ENCODE results near the gene PDIA4.
"Not testable (repeated sequence)": the region's sequence is repeated elsewhere in the genome, so short reads cannot be mapped to it uniquely, and the experiment has no call there.

The PDIA4 gene

DNA sequence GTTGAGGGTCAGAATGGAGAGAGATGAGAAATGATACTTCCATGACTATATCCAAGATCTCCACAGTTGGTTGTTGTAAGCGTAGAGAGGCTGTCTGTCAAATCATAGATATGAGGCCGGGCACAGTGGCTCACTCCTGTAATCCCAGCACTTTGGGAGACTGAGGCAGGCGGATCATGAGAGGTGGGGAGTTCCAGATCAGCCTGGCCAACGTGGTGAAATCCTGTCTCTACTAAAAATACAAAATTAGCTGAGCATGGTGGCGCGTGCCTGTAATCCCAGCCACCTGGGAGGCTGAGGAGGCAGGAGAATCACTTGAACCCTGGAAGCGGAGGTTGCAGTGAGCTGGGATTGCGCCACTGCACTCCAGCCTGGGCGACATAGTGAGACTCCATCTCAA lies 2.1 kb upstream of the PDIA4 start:
- DNase-seq = not testable (repeated sequence)

DNA sequence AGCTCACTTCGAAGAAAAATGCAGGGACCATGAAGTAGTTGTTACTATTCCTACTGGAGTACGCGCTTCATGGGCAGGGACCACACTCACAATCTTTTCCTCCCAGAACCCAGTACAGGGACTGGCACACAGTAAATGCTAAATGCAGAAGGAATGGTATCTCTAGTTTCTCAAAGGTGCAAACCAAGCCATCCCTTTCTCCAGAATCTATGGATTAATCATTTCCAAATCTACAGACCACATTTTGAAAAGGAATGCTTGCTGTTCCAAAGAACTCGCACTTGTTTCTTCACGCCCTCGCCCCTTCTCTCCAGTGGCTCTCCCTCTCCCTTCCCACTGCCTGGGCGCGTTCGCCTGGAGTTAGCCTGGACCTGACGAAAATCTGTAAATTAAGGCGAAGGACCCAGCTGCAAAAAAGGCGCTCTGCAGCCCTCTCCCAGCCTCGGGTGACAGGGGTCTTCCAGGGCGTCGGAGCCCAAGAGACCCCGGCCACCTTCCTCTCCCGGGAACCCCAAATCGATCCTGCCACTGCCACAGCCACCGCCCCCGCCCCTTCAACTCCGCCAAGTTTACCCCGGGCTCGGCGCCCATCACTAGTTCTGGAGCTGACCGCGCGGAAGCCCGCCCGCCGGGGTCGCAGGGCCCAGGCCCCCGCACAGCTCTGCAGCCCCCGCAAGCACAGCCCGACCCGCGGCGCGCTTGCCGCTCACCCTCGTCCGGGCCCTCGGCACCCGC lies 527 bp downstream of the PDIA4 start:
- DNase-seq = no peak

DNA sequence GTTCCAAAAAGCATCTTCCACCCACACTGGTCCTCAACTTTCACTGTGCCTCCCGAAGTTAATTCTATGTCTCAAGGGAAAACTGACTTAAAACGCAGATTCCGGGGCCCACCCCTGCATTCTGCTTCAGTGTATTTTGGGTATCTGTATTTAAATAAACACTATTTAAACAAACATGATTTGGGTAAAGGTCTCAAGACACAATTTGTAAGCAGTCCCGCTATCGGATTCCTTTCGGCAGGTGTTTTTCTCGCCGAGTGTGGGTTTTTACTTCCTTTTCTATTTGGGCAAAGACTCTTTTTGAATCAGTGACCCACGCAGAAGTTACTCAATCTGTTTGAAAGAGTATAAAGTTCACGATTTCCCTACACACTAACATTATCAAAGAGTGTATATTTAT lies 1.2 kb downstream of the PDIA4 start:
- DNase-seq = no peak

DNA sequence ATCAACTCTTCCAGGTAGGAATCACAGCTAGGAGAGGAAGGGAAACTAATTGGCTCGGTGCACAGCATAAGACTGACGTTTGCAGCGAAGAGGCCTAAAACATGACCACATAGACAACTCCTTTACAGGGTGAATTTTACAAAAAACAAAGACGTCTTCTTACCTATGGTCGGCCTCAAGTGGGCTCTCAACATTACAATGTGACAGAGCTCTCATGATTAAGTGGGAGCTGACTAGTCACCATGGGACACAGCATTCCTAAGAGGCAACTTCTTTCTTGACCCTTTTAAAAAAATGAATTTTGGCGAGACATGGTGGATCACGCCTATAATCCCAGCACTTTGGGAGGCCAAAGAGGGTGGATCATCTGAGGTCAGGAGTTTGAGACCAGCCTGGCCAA lies 4.6 kb downstream of the PDIA4 start:
- DNase-seq = no peak

DNA sequence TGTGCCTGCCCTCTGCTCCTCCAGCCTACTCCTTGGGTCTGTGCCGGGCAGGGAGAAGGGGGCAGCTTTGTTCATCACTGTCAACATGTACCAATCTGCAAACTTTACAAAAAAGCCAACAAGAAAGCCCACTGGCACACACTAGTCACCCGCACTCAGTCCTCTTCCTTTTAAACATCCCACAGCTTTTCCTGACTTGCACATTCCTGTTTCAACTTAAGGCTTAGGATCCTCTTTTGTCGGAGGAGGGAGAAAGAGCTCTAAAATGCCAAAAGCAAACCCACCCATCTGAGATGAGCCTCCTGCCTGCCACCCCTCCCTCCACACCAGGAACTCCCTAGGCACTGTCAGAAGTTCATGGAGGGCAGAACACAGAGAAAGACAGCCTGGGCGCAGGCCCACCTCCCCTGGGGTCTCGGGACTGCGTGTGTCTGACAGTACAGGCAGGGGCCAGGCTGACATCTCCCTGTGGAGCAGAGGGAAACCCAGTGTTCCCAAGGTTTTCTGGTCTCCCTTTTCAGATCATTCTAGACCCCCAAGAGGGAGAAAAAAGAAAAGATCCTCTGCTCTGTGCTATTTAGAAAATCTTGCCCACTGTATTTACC lies 5.4 kb downstream of the PDIA4 start:
- no peak for DNase-seq

DNA sequence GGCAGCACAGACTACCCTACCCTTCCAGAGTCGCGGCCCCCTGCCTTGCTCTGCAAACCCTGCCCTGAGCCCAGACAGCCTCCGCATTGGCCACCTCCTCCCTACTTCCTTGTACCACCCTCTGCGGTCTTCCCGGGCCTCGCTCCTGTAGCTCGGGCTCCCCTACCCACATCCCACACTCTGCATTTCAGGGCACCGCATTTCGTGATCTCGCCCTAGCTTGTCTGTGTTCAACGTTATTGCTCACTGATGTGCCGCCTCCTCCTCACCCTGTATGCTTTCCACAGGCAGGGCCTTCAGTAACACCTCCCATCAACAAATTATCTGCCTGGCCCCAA lies 6.6 kb downstream of the PDIA4 start:
- DNase-seq = no peak

DNA sequence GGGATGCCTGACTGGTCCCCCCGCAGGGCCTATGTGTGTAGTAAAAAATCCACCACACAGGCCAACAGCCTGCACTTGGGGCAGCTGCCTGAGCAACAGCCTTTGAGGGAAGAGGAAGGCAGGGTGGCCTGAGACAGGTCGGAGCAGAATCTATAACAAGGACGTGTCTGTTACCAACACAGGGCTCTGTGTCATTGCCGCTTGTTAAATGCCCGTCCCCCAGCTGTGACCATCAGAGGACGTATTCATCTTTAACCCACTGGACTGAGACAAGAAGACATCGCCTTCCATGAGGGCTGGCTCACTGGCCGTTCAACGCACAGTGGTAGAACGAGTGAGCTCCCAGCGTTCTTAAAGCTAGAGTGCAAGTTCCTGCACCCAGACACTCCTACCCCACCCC lies 7.8 kb downstream of the PDIA4 start:
- DNase-seq = no peak

DNA sequence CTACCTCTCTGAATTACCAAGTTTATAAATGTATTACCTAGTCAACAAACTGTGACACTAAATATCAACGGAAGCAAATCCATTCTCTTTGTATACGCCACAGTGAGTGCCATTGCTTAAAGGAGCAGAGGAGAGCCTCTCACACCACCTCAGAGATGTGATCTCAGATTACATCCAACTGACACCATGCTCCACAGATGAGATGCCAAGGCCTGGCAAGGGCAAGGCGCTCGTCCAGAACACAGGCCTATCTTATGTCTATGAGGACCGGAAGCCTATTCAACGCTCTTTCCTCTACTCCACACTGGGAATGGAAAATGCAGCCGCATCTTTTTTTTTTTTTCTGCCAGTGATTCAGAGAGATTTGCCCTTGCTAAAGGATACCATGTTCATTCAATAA lies 11.4 kb downstream of the PDIA4 start:
- DNase-seq = no peak

DNA sequence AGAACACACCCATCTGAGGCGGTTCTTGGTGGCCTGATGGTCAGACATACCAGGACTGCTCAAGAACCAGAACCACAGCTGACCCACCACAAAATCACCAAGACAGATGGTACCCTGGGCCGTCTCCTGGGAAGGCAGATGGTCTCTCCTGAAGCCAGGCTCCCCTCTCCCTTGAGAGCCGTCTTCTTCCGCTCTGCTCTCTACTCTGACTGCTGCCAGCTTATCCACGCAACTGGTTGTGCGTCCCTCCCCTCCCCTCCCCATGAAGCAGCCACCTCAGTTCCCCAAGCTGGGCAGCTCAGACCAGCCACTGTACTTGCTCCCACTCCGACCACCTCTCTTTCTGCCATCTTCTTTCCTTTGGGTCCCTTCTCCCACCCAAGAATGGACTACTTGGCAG lies 14.0 kb downstream of the PDIA4 start:
- DNase-seq = no peak

DNA sequence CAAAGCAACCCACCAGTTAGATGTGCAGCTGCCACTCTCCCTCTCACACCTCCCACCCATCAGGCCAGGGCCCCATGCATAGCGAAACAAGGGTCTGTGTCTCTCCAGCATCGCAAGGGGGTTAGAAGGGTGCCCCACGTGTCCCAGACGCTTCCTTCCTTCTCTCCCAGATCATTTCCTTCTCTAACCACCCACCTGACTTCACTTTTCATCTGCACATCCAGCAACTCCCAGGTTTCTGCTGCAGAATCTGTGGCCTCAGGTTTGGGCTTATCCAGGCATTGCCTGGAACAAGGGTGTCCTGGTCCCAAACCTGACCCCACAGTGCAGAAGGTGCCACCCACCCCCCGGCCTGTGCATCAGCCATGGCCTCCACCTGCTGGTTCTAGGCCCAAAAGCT lies 14.4 kb downstream of the PDIA4 start:
- DNase-seq = no peak

DNA sequence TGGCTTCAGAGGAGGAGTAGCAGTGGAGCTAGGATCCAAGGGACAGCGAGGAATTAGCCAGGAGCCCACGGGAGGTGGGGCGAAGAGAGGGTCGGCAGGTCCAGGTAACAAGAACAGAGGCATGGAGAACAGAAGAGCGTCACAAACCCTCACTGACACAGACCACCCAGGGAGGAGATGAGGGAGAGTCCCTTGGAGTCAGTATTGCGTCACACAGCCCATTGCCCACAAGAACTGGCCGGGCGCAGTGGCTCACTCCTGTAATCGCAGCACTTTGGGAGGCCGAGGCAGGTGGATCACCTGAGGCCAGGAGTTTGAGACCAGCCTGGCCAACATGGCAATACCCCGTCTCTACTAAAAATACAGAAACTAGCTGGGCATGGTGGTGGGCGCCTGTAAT lies 15.6 kb downstream of the PDIA4 start:
- DNase-seq = not testable (repeated sequence)

DNA sequence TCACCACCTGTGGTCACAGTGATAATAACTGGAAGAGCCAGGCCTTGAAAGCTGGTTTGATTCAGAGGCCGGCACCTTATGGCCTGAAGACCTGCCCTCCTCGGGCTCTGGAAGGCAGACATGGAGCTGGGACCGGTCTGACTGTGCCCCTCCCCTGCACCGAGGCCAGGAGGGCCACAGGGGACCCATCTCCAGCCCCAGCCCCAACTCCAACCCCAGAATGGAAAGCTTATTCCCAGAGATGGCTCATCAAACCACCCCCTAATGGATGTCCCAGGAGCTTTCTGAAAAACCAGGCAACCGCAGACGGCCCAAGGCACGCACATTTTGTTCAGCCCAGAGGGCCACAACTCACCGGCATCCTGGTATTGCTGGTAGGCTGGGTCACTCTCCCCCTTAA lies 16.8 kb downstream of the PDIA4 start:
- DNase-seq = no peak

DNA sequence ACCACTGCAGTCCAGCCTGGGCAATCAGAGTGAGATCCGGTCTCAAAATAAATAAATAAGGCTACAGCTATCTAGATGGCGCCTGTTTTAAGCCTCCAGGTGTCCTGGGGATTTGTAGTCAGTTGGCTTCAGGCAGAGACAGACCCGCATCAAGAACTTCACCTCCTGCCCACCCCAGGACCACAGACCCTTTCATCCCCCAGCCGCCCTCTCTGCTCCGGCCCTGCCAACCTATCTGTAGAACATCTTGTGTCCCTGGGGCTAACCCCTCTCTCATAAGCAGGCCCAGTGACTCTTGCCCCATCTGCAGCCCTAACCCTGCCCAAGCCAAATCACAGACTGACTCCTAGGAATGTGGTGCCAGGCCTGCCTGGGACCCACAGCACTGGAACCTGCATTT lies 17.9 kb downstream of the PDIA4 start:
- DNase-seq = no peak

DNA sequence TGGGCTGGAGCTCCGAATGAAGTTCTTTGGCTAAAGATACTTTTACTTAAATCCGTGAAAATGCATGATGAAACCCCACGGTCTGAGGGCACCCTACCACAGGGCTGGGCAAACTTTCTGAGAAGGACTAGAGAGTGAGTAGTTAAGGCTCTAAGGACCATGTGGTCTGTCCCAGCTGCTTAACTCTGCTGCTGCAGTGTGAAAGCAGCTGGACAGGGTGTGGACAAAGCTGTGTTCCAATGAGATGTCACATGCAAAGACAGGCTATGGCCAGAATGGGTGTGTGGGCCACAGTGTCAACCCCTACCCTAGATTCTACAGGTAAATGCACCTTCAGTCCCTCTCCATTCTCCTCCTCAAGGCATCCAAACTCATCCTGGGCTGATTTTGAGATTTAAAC lies 18.8 kb downstream of the PDIA4 start:
- DNase-seq = no peak

DNA sequence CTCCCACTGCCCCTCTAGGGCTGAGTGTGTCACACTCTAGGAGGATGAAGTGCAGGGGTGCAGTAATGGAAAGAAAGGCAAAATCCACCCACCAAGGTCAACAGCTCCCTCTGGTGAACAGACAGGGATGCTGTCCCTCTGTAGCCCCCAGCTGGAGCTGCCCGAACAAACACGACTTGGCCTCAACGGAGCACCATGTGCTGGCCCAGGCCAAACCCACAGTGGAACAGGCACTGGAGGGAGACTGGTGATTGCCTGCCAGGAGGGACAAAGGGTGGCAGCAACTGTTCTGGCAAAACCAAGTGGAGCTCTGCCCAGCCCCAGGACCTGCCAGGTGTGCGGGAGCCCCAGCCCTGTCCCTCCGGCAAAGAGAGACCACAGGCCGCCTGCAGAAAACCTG lies 20.7 kb downstream of the PDIA4 start:
- no peak for DNase-seq

DNA sequence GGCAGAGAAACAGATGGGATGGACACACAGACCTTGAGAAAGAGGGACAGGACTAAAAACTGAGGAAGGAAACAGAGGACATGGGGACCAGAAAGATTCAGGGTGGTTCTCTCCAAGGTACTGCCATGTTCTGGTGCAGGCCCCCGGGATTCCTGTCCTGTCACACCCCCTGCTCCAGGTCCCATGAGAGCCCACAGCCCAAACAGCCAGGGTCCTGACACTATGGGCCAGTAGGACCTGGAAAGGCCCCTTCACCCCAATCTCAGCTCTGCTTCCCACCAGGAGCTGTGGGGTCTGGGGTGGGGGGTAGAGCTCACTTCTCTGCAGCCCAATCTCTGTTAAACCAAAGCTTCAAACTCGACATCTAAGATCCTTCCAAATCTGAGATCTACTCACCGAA lies 21.2 kb downstream of the PDIA4 start:
- no peak for DNase-seq

DNA sequence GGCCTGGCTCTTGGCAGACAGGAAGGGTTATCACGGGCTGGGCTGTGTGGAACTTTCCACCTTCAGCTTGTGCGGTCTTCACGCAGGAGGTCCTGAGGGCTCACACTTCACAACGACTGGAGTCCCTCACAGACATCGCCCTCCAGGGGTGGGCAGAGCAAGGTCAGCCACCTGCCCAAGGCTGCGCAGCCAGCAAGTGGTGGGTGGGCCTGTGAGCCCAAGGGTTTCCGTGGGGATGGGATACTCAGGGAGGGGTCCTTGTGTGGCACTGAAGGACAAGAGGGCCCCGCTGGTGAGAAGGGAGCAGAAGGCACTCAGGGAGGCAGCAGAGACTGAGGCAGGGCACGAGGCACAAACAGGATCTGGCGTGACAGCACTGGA lies 22.0 kb downstream of the PDIA4 start:
- no peak for DNase-seq

DNA sequence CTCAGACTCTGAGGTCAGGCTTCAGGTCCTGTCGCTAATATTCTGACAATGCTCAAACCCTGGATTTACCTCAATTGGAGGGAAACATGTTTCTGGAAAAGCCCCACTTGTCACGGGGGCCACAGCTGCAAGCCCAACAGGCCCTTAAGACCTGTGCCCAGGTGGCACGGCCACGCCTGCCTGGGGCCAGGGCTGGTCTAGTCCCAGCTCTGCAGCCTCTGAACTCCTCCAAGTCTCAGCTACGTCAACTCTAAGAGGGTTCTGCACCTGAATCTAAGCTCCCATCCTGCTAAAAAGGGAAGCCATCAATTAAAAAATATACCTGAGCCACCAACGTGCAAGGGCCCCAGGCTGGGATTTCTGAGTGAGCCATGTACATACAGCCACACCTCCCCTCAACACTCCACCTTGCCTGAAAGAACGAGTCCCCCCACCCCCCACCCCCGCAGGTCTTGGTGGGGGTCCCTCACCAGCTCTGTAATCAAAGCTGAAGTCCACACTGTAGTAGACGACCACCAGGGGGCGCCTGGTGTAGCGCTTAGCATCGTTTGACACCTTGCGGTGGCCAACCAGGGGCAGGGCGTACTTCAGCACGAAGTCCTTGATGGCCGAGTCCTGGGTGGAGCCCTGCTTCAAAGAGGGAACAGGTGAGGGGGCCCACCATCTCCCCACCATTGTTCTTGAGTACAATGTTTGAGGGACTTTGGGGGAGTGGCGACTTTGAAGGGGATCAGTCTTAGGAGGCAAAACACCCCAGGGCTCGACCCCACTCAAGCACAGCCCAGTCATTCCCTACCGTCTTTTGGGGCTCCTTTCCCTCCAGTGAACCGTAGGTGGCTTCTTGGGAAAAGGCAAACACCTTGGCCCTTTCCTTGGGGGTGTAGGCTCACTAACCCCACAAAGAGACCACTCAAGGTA lies 22.6 kb downstream of the PDIA4 start:
- DNase-seq = no peak

DNA sequence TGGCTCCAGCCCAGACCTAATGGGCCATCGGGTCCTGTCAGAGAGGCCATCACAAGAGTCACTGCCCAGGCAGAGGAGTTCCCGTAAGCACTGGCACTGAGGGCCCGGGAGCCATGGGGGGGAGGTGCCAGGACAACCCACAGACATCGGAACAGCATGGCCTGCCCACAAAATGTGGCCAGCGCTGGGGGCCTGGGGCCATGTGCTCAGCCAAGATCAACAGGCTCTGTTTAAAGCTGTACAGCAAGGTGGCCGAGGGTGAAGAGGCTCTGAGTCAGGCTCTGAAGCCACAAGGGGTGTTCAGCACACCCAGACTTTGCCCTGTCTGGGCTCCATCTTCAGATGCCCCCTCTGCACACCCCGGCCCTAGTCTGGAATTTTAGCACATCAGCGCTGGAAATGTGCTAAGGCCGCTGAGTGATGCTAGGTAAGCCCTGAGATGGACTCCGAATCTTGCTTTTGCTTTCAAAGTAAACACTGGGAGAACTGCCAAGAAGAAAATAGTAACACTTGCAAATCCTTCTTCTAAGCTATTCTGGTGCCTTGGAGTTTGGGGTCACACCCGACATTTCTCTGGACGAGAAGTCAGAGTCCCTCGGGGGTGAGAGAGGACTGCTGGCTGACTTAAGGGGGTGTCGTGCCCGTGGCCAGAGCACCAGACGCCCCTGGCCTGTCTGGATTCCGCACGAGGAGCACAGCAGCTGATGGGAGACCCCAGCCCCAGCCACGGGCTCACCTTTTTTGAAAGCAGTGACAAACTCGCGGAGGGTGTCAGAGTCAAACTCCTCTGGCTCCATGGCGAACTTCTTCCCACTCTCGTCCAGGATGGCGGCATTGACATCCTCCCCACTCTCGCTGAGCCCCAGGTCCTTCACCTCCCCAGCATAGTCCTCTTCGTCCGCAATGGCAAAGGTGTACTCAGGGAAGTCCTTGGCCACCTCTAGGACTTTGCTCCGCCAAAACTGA lies 23.6 kb downstream of the PDIA4 start:
- DNase-seq = no peak

DNA sequence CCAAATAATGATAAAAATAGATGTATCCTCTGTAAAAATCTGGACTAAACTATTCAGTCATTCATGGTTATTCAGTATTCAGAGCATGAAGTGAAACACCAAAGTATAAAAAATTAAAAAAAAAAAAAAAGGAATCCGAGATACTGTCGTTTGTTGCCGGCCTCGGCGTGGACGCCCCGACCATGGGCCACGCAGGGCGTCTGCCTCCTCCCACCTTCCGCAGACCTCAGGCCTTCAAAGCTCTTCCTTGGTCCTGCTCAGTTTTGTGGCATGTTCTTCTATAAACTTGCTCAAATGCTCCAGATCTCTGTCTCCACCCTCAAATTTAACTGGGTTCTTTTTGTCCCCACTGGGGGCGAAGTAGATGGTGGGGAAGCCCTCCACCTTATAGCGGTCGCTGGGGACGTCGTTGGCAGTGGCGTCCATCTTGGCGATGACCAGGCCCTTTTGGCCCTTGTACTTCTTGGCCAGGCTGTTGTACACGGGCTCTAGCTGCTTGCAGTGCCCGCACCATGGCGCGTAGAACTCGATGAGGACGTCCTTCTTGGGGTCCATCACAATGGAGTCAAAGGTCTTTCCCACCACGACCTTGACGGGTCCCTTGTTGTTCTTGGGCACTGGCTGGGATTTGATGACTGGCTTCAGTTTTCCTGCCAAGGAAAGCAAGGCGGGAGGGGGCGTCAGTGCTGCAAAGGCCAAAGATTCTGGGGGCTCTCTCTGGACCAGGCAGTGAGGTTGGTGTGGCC lies 24.6 kb downstream of the PDIA4 start:
- no peak for DNase-seq

DNA sequence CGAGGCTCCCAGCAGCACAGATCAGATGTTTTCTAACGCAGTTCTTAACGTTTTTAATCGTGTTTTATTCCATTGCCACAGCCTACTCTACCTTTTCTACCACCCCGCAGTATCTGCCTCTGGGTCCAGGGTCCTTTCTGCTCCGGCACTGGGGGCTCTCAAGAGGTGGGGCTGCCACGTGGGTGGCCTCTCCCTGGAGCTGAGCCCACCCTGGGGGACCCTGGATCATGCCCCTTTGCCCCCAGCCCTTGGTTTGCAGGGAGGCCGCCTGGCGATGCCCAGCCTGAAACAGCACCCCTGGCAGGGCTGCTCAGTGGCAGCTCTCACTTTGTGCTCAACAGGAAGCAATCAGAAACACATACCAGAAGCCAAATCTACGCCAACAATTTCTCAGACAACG lies 25.3 kb downstream of the PDIA4 start:
- DNase-seq = no peak

DNA sequence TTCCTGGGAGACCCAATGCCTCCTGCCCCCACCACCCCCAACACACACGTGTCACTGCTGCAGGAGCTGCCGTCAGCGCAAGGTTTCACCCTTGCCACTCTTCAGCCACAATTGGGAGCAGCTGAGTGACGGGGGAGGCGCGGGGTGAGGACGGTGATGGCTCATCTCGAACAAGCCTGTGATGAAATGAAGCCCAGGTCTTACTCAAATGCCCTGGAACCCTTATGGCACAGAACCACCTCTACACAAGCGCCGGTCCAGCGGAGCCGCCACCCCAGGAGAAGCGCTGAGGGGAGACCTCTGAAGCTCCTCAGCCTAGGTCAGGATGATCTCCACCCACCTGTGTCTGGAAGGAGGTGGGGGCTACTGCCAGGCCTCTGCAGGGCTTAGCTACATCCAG lies 25.7 kb downstream of the PDIA4 start:
- DNase-seq = no peak
